Urinary bladder (tissue), 4 donors: ENCODE data around the gene UBXN1. TPM values are rescaled to one million over a fixed set of nuclear protein-coding genes. Genes with fewer than 3 reads are reported as not detected.
A peak's percentile ranks its signal among the peaks of the same experiment; 100 is the strongest.
"Not testable (repeated sequence)": the region's sequence is repeated elsewhere in the genome, so short reads cannot be mapped to it uniquely, and the experiment has no call there.

Source experiments
- DNase-seq: peaks from one replicate; pipeline ENCODE4 v3.0.0-alpha.2; 2015; ENCODE audit errors: extremely low spot score
- H3K27ac ChIP-seq: one replicate; pipeline ENCODE4 v1.5.1; 2013; ENCODE audit warnings: low read depth, mild to moderate bottlenecking, moderate library complexity
- H3K36me3 ChIP-seq: one replicate; pipeline ENCODE4 v1.6.1; 2013; ENCODE audit warnings: mild to moderate bottlenecking, moderate library complexity; ENCODE audit not compliant: insufficient read depth
- H3K4me1 ChIP-seq: one replicate; pipeline ENCODE4 v1.6.1; 2013; ENCODE audit warnings: mild to moderate bottlenecking, moderate library complexity; ENCODE audit not compliant: insufficient read depth
- H3K4me3 ChIP-seq: one replicate; pipeline ENCODE4 v1.5.1; 2013; ENCODE audit warnings: low read depth, low read length
- WGBS: extraction: QIAGEN DNeasy Blood & Tissue Kit; methylation state at CpG from one replicate; pipeline ENCODE4 v1.1.7; 2013; 5-methylcytosine and 5-hydroxymethylcytosine counted together
- polyA plus RNA-seq: library from polyadenylated mRNA; stranded (reverse); fragments of 200-250 nt; gene quantifications from one replicate; pipeline ENCODE4 v1.2.3, GENCODE V29; 2013
- total RNA-seq: library from RNA; depleted of rRNA; stranded (reverse); fragments of >200 nt; gene quantifications from one replicate; pipeline ENCODE4 v1.2.3, GENCODE V29; 2014
- donor health status: healthy with polysubstance abuse.
- donor health status: healthy.

UBXN1 gene
- total and polyA plus RNA-seq, 2 donors: 34.5 to 206 TPM

- not testable (repeated sequence) for H3K27ac ChIP-seq, DNase-seq, H3K4me3 ChIP-seq, H3K4me1 ChIP-seq, H3K36me3 ChIP-seq
- 94% methylated on average over 4 of the region's 4 CpGs for WGBS
Observed at GRCh38 chr11:62703921-62704320, 25.0 kb upstream of the UBXN1 start.

DNA sequence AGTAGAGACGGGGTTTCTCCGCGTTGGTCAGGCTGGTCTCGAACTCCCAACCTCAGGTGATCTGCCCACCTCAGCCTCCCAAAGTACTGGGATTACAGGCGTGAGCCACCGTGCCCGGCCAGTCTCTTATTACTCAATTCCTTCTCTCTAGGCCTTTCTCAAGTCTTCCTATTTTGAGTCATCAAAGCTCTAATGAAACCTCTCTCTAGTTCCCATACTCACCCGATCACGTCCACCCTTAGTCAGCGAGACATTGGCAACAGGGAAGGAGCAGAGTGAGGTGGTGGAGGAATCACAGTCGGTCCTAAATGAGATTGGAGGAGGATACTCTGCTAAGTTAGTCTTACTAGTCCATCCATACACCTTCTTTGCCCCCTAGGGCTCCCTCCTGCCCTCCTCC, 23.4 kb upstream of the UBXN1 start:
- Histone ChIP-seq H3K36me3 (no peaks in the 10 kb centered on the region), H3K27ac (no peak overlapping the region), H3K4me3 (no peak overlapping the region), H3K4me1 (no peaks in the 10 kb centered on the region)
- no peak for DNase-seq
- WGBS: 93% methylated on average over 11 of the region's 11 CpGs

GRCh38 chr11:62694455-62695167, 15.7 kb upstream of the UBXN1 start:
- H3K36me3 ChIP-seq: peaks cover 7% of the 10 kb centered on the region
- no peaks in the 10 kb centered on the region for H3K4me1 ChIP-seq
- no peak overlapping the region for H3K4me3 ChIP-seq
- DNase-seq: no peak
- H3K27ac ChIP-seq: no peak overlapping the region
- 47% methylated on average over 14 of the region's 14 CpGs for WGBS

- H3K4me1 ChIP-seq, H3K27ac ChIP-seq, H3K4me3 ChIP-seq, DNase-seq, H3K36me3 ChIP-seq: not testable (repeated sequence)
- WGBS: 74% methylated on average over 4 of the region's 4 CpGs
Observed at GRCh38 chr11:62693624-62694023, 14.8 kb upstream of the UBXN1 start.

DNA sequence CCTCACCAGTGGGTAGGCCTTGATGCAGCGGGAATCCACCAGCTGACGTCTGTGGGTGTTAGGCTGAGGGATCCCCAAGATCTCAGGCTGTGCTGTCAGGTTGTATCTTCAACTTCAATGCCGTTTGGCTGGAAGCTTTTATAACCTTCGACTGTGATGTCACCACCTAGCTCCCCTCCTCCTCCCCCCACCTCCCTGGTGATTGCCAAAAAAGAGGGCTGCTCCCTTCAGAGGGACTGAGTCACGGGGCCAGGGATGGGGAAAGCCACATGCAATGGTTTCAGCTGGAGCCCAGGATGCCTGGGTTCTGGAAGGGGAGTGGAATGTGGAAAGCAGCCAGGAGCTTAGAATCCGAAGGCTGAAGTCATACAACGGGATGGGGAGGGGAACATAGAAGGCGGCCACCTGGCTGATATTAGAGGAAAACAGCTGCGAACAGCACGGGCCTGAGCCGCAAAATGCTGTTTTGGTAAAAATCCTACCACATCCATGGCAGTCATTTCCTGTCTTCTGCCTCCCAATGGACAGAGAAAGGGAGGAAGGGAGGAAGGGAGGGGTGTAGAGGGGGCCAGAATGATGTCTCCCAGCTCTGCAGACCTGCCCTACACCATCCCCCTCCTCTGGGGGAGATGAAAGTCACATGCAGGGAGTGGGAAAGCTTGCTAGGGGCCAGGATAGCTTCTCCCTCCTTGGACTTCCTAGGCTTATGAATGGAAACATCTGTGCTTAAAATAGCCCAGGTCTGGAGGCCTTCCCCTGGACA, 10.7 kb upstream of the UBXN1 start, which contains the start of gene LRRN4CL:
TSS of gene LRRN4CL (minus strand) at position 110 of the 763 bp plus-strand sequence. CDS start 1,022 bp downstream, outside the sequence.
- H3K36me3 ChIP-seq: peaks cover 7% of the 10 kb centered on the region
- DNase-seq: no peak
- H3K27ac ChIP-seq: peak within 1 kb of the TSS; percentile 28
- 24% methylated on average over 11 of the region's 11 CpGs for WGBS
- peak within 1 kb of the TSS; percentile 13 for H3K4me3 ChIP-seq
- no peaks in the 10 kb centered on the region for H3K4me1 ChIP-seq

DNA sequence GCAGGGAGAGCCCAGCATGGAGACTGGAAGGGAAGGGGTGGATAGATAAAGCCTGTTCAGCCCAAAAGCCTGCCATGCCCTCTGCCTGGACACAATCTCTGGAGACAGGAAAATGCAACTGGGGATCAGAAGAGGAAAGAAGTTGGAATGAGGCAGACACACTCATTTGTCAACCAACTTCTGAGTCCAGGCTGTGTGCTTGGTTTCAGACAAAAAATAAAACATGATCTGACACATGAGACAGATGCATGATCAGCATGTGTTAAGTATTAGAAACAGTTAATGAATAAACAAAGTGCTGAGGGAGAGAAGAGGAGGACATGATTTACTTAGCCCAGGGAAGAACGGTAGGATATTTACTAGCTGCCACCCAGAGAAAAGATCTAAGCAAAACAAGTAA, 9.6 kb upstream of the UBXN1 start:
- WGBS: 37% methylated on average over 1 of the region's 1 CpG
- Histone ChIP-seq H3K4me3 (peak overlapping the region; percentile 13), H3K36me3 (peaks cover 7% of the 10 kb centered on the region), H3K4me1 (no peaks in the 10 kb centered on the region), H3K27ac (no peak overlapping the region)
- no peak for DNase-seq

GRCh38 chr11:62687508-62688396, 8.9 kb upstream of the UBXN1 start:
- Histone ChIP-seq H3K4me3 (peak overlapping the region; percentile 38), H3K4me1 (no peaks in the 10 kb centered on the region), H3K36me3 (peaks cover 7% of the 10 kb centered on the region), H3K27ac (no peak overlapping the region)
- WGBS: 38% methylated on average over 74 of the region's 74 CpGs
- no peak for DNase-seq

DNA sequence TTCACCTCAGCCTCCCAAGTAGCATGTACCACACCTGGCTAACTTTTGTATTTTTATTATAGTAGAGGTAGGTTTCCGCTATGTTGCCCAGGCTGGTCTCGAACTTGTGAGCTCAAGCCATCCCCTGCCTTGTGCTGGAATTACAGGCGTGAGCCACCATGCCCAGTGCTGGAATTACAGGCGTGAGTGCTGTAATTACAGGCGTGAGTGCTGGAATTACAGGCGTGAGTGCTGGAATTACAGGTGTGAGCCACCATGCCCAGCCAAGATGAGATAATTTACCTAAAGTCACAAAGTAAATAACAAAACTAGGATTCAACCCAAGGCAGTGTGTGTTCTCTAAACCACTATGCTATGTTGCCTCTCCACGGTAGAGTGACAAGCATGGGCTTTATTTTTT, 3.6 kb upstream of the UBXN1 start:
- 88% methylated on average over 7 of the region's 7 CpGs for WGBS
- H3K4me1 ChIP-seq: no peaks in the 10 kb centered on the region

GRCh38 chr11:62680825-62681240, 2.0 kb upstream of the UBXN1 start:
- Histone ChIP-seq H3K36me3 (no peaks in the 10 kb centered on the region), H3K4me1 (no peaks in the 10 kb centered on the region), H3K4me3 (no peak overlapping the region), H3K27ac (no peak overlapping the region)
- DNase-seq: no peak
- WGBS: 47% methylated on average over 4 of the region's 4 CpGs

More for the DNA sequence above, 3.6 kb upstream of the UBXN1 start:
- no peak for DNase-seq
- no peak overlapping the region for H3K27ac ChIP-seq
- no peaks in the 10 kb centered on the region for H3K36me3 ChIP-seq
- no peak overlapping the region for H3K4me3 ChIP-seq

- Histone ChIP-seq H3K4me1 (no peaks in the 10 kb centered on the region), H3K27ac (peak overlapping the region; percentile 82), H3K36me3 (no peaks in the 10 kb centered on the region), H3K4me3 (peak overlapping the region; percentile 88)
- no peak for DNase-seq
- WGBS: 3% methylated on average over 16 of the region's 16 CpGs
Observed at GRCh38 chr11:62678433-62678769, 472 bp downstream of the UBXN1 start.

GRCh38 chr11:62677714-62678113, 1.2 kb downstream of the UBXN1 start:
- no peak overlapping the region for H3K27ac ChIP-seq
- no peak overlapping the region for H3K4me3 ChIP-seq
- 80% methylated on average over 15 of the region's 15 CpGs for WGBS
- no peaks in the 10 kb centered on the region for H3K4me1 ChIP-seq
- no peak for DNase-seq
- no peaks in the 10 kb centered on the region for H3K36me3 ChIP-seq

DNA sequence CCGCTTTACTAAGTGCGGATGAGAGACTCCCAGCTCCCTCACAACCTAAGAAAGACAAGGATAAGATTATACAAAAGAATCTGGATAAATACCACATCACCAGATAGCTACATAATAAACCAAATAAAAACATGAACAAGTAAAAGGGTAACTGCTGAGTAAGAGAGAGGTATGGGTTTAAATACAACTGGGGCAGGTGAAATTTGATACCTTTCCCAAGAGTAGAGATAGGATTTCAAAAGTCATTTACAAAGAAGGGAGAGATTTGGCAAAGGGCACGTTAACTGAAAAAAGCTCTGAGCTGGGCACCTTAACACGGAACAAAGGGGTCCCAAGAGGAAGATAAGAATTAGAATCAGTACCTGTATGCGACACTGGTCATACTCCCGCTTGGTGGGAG, 1.7 kb downstream of the UBXN1 start:
- 80% methylated on average over 6 of the region's 6 CpGs for WGBS
- no peak for DNase-seq
- no peak overlapping the region for H3K27ac ChIP-seq
- no peak overlapping the region for H3K4me3 ChIP-seq
- H3K36me3 ChIP-seq: no peaks in the 10 kb centered on the region
- H3K4me1 ChIP-seq: no peaks in the 10 kb centered on the region

GRCh38 chr11:62676698-62677097, 2.2 kb downstream of the UBXN1 start:
- no peak overlapping the region for H3K4me3 ChIP-seq
- H3K4me1 ChIP-seq: no peaks in the 10 kb centered on the region
- DNase-seq: no peak
- no peak overlapping the region for H3K27ac ChIP-seq
- WGBS: 52% methylated on average over 6 of the region's 6 CpGs
- H3K36me3 ChIP-seq: no peaks in the 10 kb centered on the region
